ENCODE results near the gene REXO5. TPM values are rescaled to one million over a fixed set of nuclear protein-coding genes. Genes with fewer than 3 reads are reported as not detected.

Gene REXO5
- total and polyA plus RNA-seq, 2 of the 13 experiments (the other 11 are each of a cell fraction or from before 2014, with no cell fraction given): 5.9 to 13.1 TPM

- no peak for TF ChIP-seq NFAT5 (CRISPR knock-in tag; IDR thresholded peaks at IDR 0.05)
- TF ChIP-seq ZNF337 (CRISPR knock-in tag; IDR thresholded peaks at IDR 0.05; ENCODE audit: borderline replicate concordance, low read depth): peak; percentile 48; the same call in 1 of the 2 replicates
- TF ChIP-seq HNF1B (CRISPR knock-in tag; IDR thresholded peaks at IDR 0.05): peak; percentile 22; the same call in 1 of the 2 replicates
- TF ChIP-seq ZNF136 (CRISPR knock-in tag; IDR thresholded peaks at IDR 0.05; ENCODE audit: low read depth): no peak
- no peak for TF ChIP-seq ZNF792 (CRISPR knock-in tag; IDR thresholded peaks at IDR 0.05)
- no peak for TF ChIP-seq ZNF367 (CRISPR knock-in tag; IDR thresholded peaks at IDR 0.05; ENCODE audit: borderline replicate concordance)
- no peak for TF ChIP-seq ZGPAT (CRISPR knock-in tag; IDR thresholded peaks at IDR 0.05)
- TF ChIP-seq SNAPC4 (CRISPR knock-in tag; IDR thresholded peaks at IDR 0.05): no peak
- TF ChIP-seq IKZF5 (CRISPR knock-in tag; IDR thresholded peaks at IDR 0.05): peak; percentile 32; the same call in 1 of the 2 replicates
- no peak for TF ChIP-seq ZNF225 (CRISPR knock-in tag; IDR thresholded peaks at IDR 0.05)
Observed at GRCh38 chr16:20774703-20775362, 31.5 kb upstream of the REXO5 start (continued).

Measured in HepG2 (cell line).